ENCODE data around the gene RPL41.

DNA sequence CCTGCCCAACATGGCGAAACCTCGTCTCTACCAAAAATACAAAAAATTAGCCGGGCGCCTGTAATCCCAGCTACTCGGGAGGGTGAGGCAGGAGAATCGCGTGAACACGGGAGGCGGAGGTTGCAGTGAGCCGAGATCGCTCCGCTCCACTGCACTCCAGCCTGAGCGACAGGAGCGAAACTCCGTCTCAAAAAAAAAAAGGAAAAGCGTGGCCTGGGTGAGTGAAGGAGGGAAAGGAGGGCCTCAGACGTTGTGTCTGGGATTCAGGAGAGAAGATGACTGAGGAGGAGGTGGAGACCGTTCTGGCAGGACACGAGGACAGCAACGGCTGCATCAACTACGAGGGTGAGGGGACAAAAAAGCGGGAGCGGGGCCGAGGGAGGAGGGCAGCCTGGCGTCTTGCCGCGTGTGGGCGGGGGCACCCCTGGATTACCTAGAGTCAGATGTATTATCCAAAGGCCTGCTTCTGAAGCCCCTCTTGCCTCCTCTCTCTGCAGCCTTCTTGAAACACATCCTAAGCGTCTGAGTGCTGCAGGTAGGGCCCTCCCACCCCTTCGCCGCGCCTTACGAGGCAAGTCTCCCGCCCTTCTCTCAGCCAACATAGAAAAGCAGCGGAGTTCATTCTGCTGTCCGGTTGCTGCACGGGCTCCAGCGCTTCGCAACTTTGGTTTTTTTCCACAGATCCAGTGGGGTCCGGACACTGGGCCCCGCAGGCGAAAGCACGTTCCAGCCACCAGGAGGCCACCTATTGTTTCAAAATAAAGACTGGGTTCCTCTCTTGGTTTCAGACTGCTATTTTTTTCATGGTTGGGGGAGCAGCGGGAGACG is 41.0 kb downstream of the RPL41 start:
- TF ChIP-seq POLR2A (IDR thresholded peaks at IDR 0.05) = no peak
- TF ChIP-seq, protein P1, sequence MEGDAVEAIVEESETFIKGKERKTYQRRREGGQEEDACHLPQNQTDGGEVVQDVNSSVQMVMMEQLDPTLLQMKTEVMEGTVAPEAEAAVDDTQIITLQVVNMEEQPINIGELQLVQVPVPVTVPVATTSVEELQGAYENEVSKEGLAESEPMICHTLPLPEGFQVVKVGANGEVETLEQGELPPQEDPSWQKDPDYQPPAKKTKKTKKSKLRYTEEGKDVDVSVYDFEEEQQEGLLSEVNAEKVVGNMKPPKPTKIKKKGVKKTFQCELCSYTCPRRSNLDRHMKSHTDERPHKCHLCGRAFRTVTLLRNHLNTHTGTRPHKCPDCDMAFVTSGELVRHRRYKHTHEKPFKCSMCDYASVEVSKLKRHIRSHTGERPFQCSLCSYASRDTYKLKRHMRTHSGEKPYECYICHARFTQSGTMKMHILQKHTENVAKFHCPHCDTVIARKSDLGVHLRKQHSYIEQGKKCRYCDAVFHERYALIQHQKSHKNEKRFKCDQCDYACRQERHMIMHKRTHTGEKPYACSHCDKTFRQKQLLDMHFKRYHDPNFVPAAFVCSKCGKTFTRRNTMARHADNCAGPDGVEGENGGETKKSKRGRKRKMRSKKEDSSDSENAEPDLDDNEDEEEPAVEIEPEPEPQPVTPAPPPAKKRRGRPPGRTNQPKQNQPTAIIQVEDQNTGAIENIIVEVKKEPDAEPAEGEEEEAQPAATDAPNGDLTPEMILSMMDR (IDR thresholded peaks at IDR 0.05) = peak; percentile 69 to 90 (median 79)
